CMK (cell line): Measurements from ENCODE around the gene PGBD5.

Experiments
- DNase-seq: peaks from one replicate; pipeline ENCODE4 v3.0.0-alpha.2; 2010; ENCODE audit warnings: low read depth

PGBD5 gene

GRCh38 chr1:230347896-230348295, 78.2 kb downstream of the PGBD5 start:
- no peak for DNase-seq

- no peak for DNase-seq
Measured at GRCh38 chr1:230345139-230345885, 80.8 kb downstream of the PGBD5 start.

- no peak for DNase-seq
Measured at GRCh38 chr1:230342699-230343098, 83.4 kb downstream of the PGBD5 start.

DNA sequence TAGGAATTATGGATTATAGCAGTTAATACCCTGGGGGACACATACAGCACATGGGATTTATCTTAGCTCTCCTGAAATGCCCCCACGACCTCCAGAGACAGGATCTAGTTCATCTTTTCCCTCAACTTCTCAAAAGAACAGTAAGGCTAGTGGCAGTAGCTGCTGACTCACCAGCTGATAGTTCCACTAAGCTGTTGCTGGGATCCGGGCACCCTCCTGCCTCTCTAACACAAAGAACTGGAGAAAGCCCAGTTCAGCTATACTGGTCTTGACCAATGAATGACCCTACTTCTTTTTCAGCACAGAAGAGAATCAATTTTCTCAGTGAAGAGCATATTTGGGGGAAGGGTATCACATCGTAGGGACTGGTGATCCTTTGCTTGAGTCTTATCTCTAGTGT, 84.1 kb downstream of the PGBD5 start:
- DNase-seq = no peak

GRCh38 chr1:230341162-230341546, 85.0 kb downstream of the PGBD5 start:
- no peak for DNase-seq

DNA sequence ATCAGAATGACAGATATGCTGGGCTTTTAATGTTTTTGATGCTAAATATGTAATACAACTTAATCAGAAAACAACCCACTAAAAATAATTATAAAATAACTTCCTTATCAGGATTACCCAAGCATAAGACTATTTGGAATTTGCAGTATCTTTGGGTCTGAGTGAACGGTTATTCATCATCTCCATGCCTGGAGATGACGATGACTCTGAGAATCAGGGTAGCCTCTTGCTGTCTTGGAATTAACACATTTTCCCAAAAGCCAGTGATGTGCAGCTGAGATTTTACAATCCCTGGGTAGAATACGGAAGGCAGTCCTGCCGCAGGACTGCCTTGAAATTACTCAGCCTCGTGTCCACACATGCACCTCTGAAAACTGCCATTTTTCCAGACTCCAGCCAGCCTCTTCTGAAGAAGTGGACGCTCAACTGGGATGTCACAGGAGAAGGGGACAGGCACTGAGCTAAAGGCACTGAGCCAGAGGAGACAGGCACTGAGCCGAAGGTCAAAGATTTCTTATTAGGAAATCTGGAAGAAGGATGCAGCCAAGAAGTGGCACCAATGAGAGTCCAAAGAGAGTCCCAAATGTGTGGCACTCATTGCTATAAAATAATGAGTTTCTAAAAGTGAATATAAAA, 85.5 kb downstream of the PGBD5 start:
- DNase-seq = no peak

- DNase-seq = no peak
Measured at GRCh38 chr1:230339033-230339432, 87.1 kb downstream of the PGBD5 start.

- DNase-seq = no peak
Measured at GRCh38 chr1:230337266-230337665, 88.9 kb downstream of the PGBD5 start.

GRCh38 chr1:230335861-230336522, 90.1 kb downstream of the PGBD5 start:
- no peak for DNase-seq

- no peak for DNase-seq
Measured at GRCh38 chr1:230334447-230334837, 91.7 kb downstream of the PGBD5 start.

DNA sequence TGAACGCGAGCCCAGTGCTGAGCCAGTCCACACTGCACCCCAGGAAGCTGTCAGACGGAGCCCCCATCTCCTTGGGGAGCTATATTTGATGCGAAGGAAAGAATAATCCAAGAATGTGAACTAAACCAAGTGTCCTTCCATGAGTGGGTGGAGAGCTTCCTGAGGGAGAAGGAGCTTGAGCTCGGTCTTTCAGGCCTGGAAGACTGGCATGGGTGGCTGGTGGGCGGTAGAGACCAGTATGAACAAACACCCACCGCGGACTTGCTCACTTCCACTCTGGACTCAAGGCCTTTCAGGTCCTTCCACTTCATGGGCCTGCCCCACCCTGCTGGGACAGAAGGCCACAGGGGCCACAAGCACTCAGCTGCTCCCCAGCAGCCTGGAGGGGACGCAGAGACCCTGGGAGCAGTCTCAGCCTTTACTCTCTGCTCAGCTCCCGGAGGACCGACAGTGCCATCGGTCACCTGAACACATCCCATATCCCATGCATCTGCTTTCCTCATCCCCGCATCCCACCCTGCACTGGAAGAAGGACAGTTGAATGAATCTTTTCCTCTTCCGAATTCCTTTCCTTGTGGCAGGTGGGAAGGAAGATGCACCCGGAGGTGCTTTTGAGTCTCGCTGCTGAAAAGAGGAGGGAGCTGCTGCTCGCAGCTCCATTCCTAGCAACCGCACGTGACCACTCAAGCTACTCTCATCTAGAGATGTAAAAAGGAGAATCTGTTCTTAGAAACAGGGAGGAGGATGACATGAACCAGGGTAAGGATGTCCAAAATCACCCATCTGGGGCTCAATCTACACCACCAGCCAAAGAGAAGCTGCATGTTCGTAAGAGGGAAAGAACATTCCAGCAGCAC, 92.3 kb downstream of the PGBD5 start:
- no peak for DNase-seq

- DNase-seq = no peak
Measured at GRCh38 chr1:230332575-230333066, 93.5 kb downstream of the PGBD5 start.

DNA sequence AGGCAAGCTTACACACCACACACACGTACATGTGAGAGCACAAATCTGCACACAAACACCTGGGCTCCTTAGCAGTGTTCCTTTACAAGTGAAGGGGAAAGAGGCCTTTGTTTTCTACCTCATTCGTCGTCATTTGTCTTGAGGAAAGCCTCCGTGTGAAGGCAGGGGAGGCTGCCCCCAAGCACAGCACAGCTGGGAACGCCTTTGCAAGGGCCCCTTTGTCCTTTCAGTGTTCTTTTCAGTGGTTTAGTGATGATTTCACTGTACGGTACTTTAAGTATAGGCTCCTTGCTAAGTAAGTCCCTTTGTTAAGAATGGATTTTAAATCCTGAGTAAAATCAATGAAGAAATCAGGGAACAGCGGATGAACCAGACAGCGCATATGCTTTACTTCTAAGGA, 94.1 kb downstream of the PGBD5 start:
- no peak for DNase-seq

DNA sequence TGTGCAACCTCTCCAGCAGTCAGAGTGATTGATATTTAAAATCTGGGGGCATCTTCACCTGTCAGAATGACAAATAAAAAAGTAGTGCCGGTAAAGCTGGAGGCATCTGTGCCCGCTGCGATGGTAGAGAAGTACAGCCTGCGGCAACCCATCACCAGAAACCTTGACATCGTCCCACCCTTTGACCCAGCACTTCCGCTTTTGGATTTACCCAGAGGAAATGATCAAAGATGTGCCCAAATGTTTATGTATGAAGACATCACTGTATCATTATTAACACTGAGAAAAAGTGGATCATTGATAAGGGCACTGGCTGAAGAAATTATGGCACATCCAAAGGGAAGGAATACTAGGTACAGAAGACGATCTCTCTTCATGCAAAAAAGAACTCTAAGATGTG, 96.0 kb downstream of the PGBD5 start:
- DNase-seq = no peak

DNA sequence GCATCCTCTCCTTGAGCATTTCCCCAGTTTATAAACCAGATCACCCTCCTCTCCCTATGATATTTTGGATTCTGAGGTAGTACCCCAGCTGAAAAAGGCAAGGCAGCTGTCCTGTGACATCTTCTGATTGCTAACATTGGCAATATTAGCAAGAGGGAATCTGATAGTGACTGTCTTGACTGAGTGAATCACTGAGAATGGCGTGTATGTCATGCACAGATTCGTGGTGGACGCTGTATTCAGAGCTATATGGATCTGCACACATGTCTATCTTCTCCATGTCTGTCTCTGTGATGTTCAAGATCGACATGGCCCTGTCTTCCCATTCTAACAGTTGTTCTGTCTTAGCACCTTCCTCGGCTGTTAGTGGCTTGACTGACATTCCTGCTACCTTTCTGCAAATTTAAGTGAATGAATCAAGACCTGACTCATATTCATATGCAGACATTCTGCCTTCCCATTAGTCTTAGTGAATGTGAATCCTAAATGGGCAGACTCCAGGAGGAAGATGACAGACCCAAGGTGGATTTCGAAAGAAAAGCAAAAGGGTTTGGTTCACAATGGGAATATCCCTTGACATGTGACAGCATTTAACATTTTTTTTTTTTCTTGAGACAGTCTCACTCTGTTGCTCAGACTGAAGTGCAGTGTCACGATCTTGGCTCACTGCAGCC, 97.7 kb downstream of the PGBD5 start:
- no peak for DNase-seq

DNA sequence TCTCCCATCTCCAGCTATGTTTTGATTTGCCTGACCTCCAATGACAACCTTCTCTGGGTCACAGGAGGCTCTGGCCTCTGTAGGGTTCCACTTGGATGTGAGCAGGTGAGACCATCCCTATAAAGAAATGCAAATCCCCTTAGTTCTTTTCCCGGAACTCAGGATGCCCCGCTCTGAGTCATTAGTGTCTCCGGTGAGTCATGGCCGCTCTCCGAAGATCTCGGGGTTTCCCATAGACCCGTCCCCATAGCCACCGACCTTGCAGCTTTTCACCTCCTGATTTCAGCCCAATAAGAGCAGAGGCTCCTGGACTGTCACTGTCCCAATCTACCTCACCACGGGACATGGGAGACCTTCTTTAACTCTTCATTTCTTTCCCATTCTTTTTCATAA, 98.2 kb downstream of the PGBD5 start:
- DNase-seq = no peak

- DNase-seq = no peak
Measured at GRCh38 chr1:230326971-230327891, 98.9 kb downstream of the PGBD5 start.

- no peak for DNase-seq
Measured at GRCh38 chr1:230323686-230324085, 102.4 kb downstream of the PGBD5 start.

DNA sequence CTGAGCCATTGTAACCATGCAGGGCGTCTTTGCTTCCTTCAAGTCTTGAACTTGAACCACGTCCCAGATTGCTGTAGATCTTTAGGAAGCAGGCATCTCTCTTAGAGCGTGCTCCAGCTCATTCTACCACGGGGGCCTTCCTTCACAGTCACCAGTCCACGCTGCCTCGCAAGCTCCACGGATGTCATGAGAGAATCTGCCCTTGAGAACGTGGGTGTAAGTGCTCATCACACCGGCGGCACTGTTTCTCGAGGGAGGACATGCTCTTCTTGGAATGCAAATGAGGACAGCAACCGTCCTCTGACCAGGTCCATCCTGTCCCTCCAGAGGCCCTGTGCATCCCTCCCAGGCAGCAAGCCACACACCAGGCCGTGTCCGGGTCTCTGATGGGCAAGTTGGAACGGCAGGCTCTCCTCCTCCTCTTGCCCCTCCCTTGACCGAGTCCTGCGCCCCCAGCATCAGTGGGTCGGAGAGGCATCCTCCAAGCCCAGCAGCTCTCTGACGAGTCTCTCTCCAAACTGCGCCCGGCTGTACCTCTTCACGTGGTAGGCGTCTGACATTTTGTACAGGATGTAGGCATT, 103.1 kb downstream of the PGBD5 start:
- DNase-seq = no peak

DNA sequence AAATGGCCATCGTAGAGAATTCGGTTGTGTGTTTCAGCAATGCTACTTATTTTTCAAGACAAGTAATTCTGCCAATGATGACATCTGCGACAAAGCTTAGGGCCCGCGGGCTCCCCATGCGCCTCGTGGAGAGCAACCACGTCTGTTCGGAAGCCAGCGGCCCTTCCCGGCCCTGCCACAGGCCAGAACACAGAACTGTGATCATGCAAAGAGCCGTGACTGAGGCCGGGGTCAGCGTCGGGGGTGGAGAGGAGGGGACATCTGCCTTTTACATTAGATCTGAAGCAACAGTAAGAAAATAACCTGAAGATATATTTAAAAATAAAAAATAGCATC, 103.7 kb downstream of the PGBD5 start:
- DNase-seq = no peak
